K562 (cell line): Measurements from ENCODE around the gene CARD8. TPM values are rescaled to one million over a fixed set of nuclear protein-coding genes. Genes with fewer than 3 reads are reported as not detected.

Experiments
- ARID3B ChIP-seq: fragments of 250-450 bp; sonication (Bioruptor Pico); IDR thresholded peaks from 2 replicates; pipeline ENCODE4 v1.4.0; 2020; ENCODE audit warnings: borderline replicate concordance
- ATF1 ChIP-seq, 2 experiments: fragments of 450-650 bp in 1 of 2; IDR thresholded peaks; 2 replicates each; pipeline ENCODE4 v1.6.1; 2016; ENCODE audit warnings: missing compliant biosample characterization in 1 of 2, missing genetic modification characterization in 1 of 2
- CTCF ChIP-seq, 3 experiments: IDR thresholded peaks in 2 of 3; conservative IDR thresholded peaks in 1 of 3; 2 replicates each; pipeline ENCODE4 v1.5.1; 2011 to 2012; ENCODE audit warnings: low read length in 3 of 3, mild to moderate bottlenecking in 3 of 3, control low read depth in 2 of 3, improper control_type of control experiment in 1 of 3, inconsistent platforms in 1 of 3, low read depth in 1 of 3, mixed read lengths in 1 of 3, moderate library complexity in 1 of 3; ENCODE audit not compliant: insufficient read depth in 2 of 3
- ELK3 ChIP-seq: fragments of 450-650 bp; formaldehyde crosslinking; IDR thresholded peaks from 2 replicates; pipeline ENCODE4 v1.4.0; 2020; ENCODE audit warnings: mild to moderate bottlenecking
- ETV1 ChIP-seq: fragments of 450-650 bp; conservative IDR thresholded peaks from 2 replicates; pipeline ENCODE4 v1.6.1; 2016; ENCODE audit warnings: missing genetic modification characterization, control low read depth, low read depth, missing compliant biosample characterization
- FIP1L1 ChIP-seq: fragments of 200-400 bp; formaldehyde crosslinking; IDR thresholded peaks from 2 replicates; pipeline ENCODE4 v1.6.1; 2018; ENCODE audit warnings: mild to moderate bottlenecking, low read depth, low read length; ENCODE audit not compliant: poor library complexity, severe bottlenecking
- HEY1 ChIP-seq: fragments of 250-450 bp; sonication (Bioruptor Pico); IDR thresholded peaks from 2 replicates; pipeline ENCODE4 v1.5.0; 2020; ENCODE audit warnings: mild to moderate bottlenecking, moderate library complexity, borderline replicate concordance
- HNRNPLL ChIP-seq: fragments of 200-400 bp; formaldehyde crosslinking; IDR thresholded peaks from 2 replicates; pipeline ENCODE4 v1.6.1; 2017; ENCODE audit warnings: low read length, low read depth, mild to moderate bottlenecking; ENCODE audit not compliant: poor library complexity, severe bottlenecking
- ILK ChIP-seq: fragments of 450-650 bp; IDR thresholded peaks from 2 replicates; pipeline ENCODE4 v1.6.1; 2016; ENCODE audit warnings: missing genetic modification characterization, low read depth, mild to moderate bottlenecking, missing compliant biosample characterization, moderate library complexity, borderline replicate concordance
- MTA1 ChIP-seq: fragments of 450-650 bp; IDR thresholded peaks from 2 replicates; pipeline ENCODE4 v1.6.1; 2017; ENCODE audit warnings: borderline replicate concordance
- NFIC ChIP-seq: fragments of 450-650 bp; IDR thresholded peaks from 2 replicates; pipeline ENCODE4 v1.6.1; 2017; ENCODE audit warnings: mild to moderate bottlenecking, inconsistent platforms
- POU5F1 ChIP-seq: fragments of 150-350 bp; IDR thresholded peaks from 2 replicates; pipeline ENCODE4 v1.6.1; 2014; ENCODE audit warnings: borderline replicate concordance, low read length, low read depth, mild to moderate bottlenecking; ENCODE audit not compliant: partially characterized antibody
- RHOXF2B ChIP-seq: fragments of 250-450 bp; sonication (Bioruptor Pico); conservative IDR thresholded peaks from 2 replicates; pipeline ENCODE4 v1.5.1; 2021
- SMARCA4 ChIP-seq: fragments of 450-650 bp; IDR thresholded peaks from 2 replicates; pipeline ENCODE4 v1.6.1; 2016
- TEAD2 ChIP-seq: fragments of 450-650 bp; IDR thresholded peaks from 2 replicates; pipeline ENCODE4 v1.6.1; 2016; ENCODE audit warnings: missing genetic modification characterization, control low read depth, missing compliant biosample characterization
- TOE1 ChIP-seq, 2 experiments: fragments of 450-650 bp in 1 of 2; sonication (generic) in 1 of 2; formaldehyde crosslinking in 1 of 2; IDR thresholded peaks; 2 replicates each; pipeline versions ENCODE4 v1.7.1 to v1.8.0; 2016 to 2022; ENCODE audit warnings: borderline replicate concordance in 2 of 2, mild to moderate bottlenecking in 2 of 2, antibody characterized with exemption in 1 of 2, inconsistent platforms in 1 of 2, low read depth in 1 of 2, missing genetic modification reagents in 1 of 2, moderate library complexity in 1 of 2
- ZBTB5 ChIP-seq: fragments of 450-650 bp; IDR thresholded peaks from 2 replicates; pipeline ENCODE4 v1.6.1; 2017; ENCODE audit warnings: antibody characterized with exemption
- ZC3H8 ChIP-seq: fragments of 450-650 bp; IDR thresholded peaks from 2 replicates; pipeline ENCODE4 v1.6.1; 2017
- ZFP1 ChIP-seq: fragments of 450-650 bp; formaldehyde crosslinking; IDR thresholded peaks from 2 replicates; pipeline ENCODE4 v1.4.0; 2020; ENCODE audit warnings: mild to moderate bottlenecking, mixed read lengths
- ZKSCAN8 ChIP-seq: fragments of 200-800 bp; sonication (Bioruptor generic); IDR thresholded peaks from 2 replicates; pipeline ENCODE4 v1.6.1; 2016; ENCODE audit warnings: missing genetic modification characterization, missing compliant biosample characterization
- ZNF699 ChIP-seq: fragments of 250-450 bp; sonication (Bioruptor Pico); IDR thresholded peaks from 2 replicates; pipeline ENCODE4 v1.8.0; 2021; ENCODE audit warnings: mild to moderate bottlenecking, moderate library complexity; ENCODE audit not compliant: insufficient replicate concordance
- polyA plus RNA-seq, 8 experiments: library from polyadenylated mRNA; depleted of rRNA in 4 of 8; stranded (reverse) in 5 of 8; unstranded in 3 of 8; fragments of >200 nt; fragmentation: Nextera tagmentation in 2 of 8; fragmentation: Illumina TruSeq in 1 of 8; extraction: Ambion mirVana in 2 of 8; extraction: Trizol in 1 of 8; gene quantifications; 2 replicates each; pipeline versions ENCODE4 v1.2.1 to v1.2.3, GENCODE V29; 2011 to 2014; ENCODE audit warnings: inconsistent platforms in 1 of 8, missing spikeins in 1 of 8
- total RNA-seq, 7 experiments: library from RNA; depleted of rRNA in 6 of 7; stranded (reverse); fragments of >200 nt in 6 of 7; fragmentation: Illumina TruSeq in 2 of 7; extraction: Trizol in 2 of 7; gene quantifications; 2 replicates each; pipeline versions ENCODE4 v1.2.1 to v1.2.3, GENCODE V29; 2011 to 2021; ENCODE audit warnings: low replicate concordance in 1 of 7

CARD8 gene
- total and polyA plus RNA-seq, 9 of the 15 experiments (the other 6 are each of a cell fraction or from before 2014, with no cell fraction given): 11.5 to 26.4 (median 20.8) TPM

- peak; percentile 88 for TF ChIP-seq ZBTB5
- no peak for TF ChIP-seq ARID3B (CRISPR knock-in tag)
- no peak for TF ChIP-seq POU5F1
- TF ChIP-seq ZC3H8: no peak
- TF ChIP-seq ZKSCAN8 (CRISPR knock-in tag): no peak
- TF ChIP-seq SMARCA4: no peak
- peak; percentile 49; the same call in 1 of the 2 replicates for TF ChIP-seq MTA1
- TF ChIP-seq ZNF699 (CRISPR knock-in tag): no peak
- TF ChIP-seq ELK3 (CRISPR knock-in tag): no peak
- TF ChIP-seq ATF1 (CRISPR knock-in tag; IDR thresholded peaks at IDR 0.05): no peak
- TF ChIP-seq ATF1 (tag; IDR thresholded peaks at IDR 0.05): 0 out of 2 replicates have a peak, but pooled peaks have one; percentile 33
- TF ChIP-seq ETV1 (tag): no peak
- peak; percentile 94 to 96 (median 95) for TF ChIP-seq CTCF (IDR thresholded peaks at IDR 0.05 in 2 of 3, conservative IDR thresholded peaks at IDR 0.05 in 1 of 3; ENCODE audit: insufficient read depth in 2 of 3, low read depth in 1 of 3, low read length in 3 of 3)
- TF ChIP-seq HEY1 (CRISPR knock-in tag): no peak
- no peak for TF ChIP-seq RHOXF2B (CRISPR knock-in tag)
- TF ChIP-seq FIP1L1: no peak
- TF ChIP-seq TEAD2: no peak
- TF ChIP-seq NFIC: 0 out of 2 replicates have a peak, but pooled peaks have one; percentile 32
- TF ChIP-seq HNRNPLL: no peak
- no peak for TF ChIP-seq ZFP1 (CRISPR knock-in tag)
- peak; percentile 42; the same call in 1 of the 2 replicates for TF ChIP-seq TOE1 (IDR thresholded peaks at IDR 0.05; ENCODE audit: borderline replicate concordance)
- TF ChIP-seq TOE1 (CRISPR knock-in tag; IDR thresholded peaks at IDR 0.05; ENCODE audit: borderline replicate concordance, low read depth): no peak
- no peak for TF ChIP-seq ILK (tag)
Measured at GRCh38 chr19:48290771-48291488, 35.2 kb upstream of the CARD8 start (continued).
